Mesendoderm (in vitro differentiated cells): ENCODE data around the gene CARF.
"Not testable (repeated sequence)": the region's sequence is repeated elsewhere in the genome, so short reads cannot be mapped to it uniquely, and the experiment has no call there.

Experiments
- DNase-seq: peaks from one replicate; pipeline ENCODE4 v3.0.0; 2013
- H2AK5ac ChIP-seq: 2 replicates; pipeline ENCODE4 v1.6.1; 2013; ENCODE audit warnings: low read length, inconsistent platforms
- H2BK120ac ChIP-seq: 2 replicates; pipeline ENCODE4 v1.6.1; 2013; ENCODE audit warnings: low read depth, mild to moderate bottlenecking, low read length, moderate library complexity, mixed read lengths
- H2BK15ac ChIP-seq: replicated peaks from 2 replicates; pipeline ENCODE4 v1.6.1; 2013; ENCODE audit warnings: low read depth, mild to moderate bottlenecking, moderate library complexity
- H2BK5ac ChIP-seq: 2 replicates; pipeline ENCODE4 v1.6.1; 2013; ENCODE audit warnings: low read length, inconsistent platforms
- H3K18ac ChIP-seq: 2 replicates; pipeline ENCODE4 v1.6.1; 2013; ENCODE audit warnings: mild to moderate bottlenecking, low read length, mixed read lengths
- H3K23ac ChIP-seq: one replicate; pipeline ENCODE4 v1.6.1; 2013; ENCODE audit warnings: low read length
- H3K27ac ChIP-seq: 2 replicates; pipeline ENCODE4 v1.5.1; 2013; ENCODE audit warnings: low read depth, mild to moderate bottlenecking, inconsistent platforms, low read length, moderate library complexity
- H3K27me3 ChIP-seq: 2 replicates; pipeline ENCODE4 v1.6.1; 2013; ENCODE audit warnings: low read length, control low read depth, mild to moderate bottlenecking, inconsistent platforms; ENCODE audit not compliant: insufficient read depth, poor library complexity
- H3K36me3 ChIP-seq: 2 replicates; pipeline ENCODE4 v1.6.1; 2013; ENCODE audit warnings: low read length, inconsistent platforms; ENCODE audit not compliant: control insufficient read depth, insufficient read depth
- H3K4ac ChIP-seq: one replicate; pipeline ENCODE4 v1.6.1; 2013; ENCODE audit warnings: low read depth, mild to moderate bottlenecking, low read length, moderate library complexity
- H3K4me1 ChIP-seq: 2 replicates; pipeline ENCODE4 v1.6.1; 2013; ENCODE audit warnings: low read depth, low read length, inconsistent platforms; ENCODE audit not compliant: control insufficient read depth
- H3K4me2 ChIP-seq: 2 replicates; pipeline ENCODE4 v1.6.1; 2013; ENCODE audit warnings: low read length
- H3K4me3 ChIP-seq: 2 replicates; pipeline ENCODE4 v1.5.1; 2013; ENCODE audit warnings: mild to moderate bottlenecking, low read length
- H3K56ac ChIP-seq: one replicate; pipeline ENCODE4 v1.6.1; 2013; ENCODE audit warnings: low read length
- H3K79me1 ChIP-seq: 2 replicates; pipeline ENCODE4 v1.6.1; 2013; ENCODE audit warnings: low read length, inconsistent platforms
- H3K79me2 ChIP-seq: 2 replicates; pipeline ENCODE4 v1.6.1; 2013; ENCODE audit warnings: mild to moderate bottlenecking, low read length; ENCODE audit not compliant: control insufficient read depth, insufficient read depth
- H3K9ac ChIP-seq: 2 replicates; pipeline ENCODE4 v1.6.1; 2013; ENCODE audit warnings: low read length, inconsistent platforms
- H4K5ac ChIP-seq: one replicate; pipeline ENCODE4 v1.6.1; 2013; ENCODE audit warnings: low read length
- H4K8ac ChIP-seq: one replicate; pipeline ENCODE4 v1.6.1; 2013; ENCODE audit warnings: low read depth, mild to moderate bottlenecking, control low read depth, low read length, moderate library complexity
- WGBS: extraction: QIAGEN DNeasy Blood & Tissue Kit; methylation state at CpG from one replicate; pipeline ENCODE4 v1.1.7; 2013; ENCODE audit warnings: low lambda C conversion rate, missing lambda C conversion rate; ENCODE audit not compliant: insufficient coverage; ENCODE audit errors: extremely low coverage; 5-methylcytosine and 5-hydroxymethylcytosine counted together

Gene CARF

DNA sequence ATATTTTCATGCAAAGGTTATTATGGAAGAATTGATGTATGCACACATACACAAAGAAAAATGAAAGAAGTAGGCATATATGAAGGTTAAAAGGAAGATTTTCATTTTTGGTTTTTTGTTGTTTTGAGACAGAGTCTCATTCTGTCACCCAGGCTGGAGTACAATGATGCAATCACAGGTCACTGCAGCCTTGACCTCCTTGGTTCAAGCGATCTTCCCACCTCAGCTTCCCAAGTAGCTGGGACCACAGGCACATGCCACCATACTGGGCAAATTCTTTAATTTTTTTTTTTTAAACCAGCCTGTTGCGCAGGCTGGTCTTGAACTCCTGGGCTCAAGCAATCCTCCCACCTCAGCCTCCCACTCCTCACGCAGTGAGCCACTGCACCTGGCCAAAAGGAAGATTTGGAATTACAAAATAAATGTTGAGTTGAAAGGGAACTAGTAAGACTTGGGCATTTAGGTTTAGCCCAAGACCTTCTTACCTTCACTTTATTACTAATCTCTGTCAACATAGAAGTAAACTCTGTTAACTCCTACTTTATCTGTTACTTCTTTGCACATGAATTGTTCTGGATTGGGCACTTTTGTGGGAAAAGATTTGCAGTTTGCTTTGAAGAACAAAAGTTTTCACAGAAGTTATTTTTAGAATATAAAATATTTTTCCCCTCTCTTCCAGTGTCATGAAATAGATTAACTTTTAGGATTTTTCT lies 70.9 kb downstream of the CARF start:
- DNase-seq, result no peak
- no peak overlapping the region for H2BK15ac ChIP-seq
- no peak overlapping the region for H2AK5ac ChIP-seq
- H3K79me2 ChIP-seq, result no peaks in the 10 kb centered on the region
- H3K4me2 ChIP-seq, result no peak overlapping the region
- H3K79me1 ChIP-seq, result no peaks in the 10 kb centered on the region
- no peak overlapping the region for H3K9ac ChIP-seq
- H3K18ac ChIP-seq, result no peak overlapping the region
- no peak overlapping the region for H3K27ac ChIP-seq
- no peak overlapping the region for H3K56ac ChIP-seq
- no peak overlapping the region for H3K4me3 ChIP-seq
- no CpG with 5 or more reads among the region's 3 CpGs for WGBS
- H3K27me3 ChIP-seq, result no peaks in the 10 kb centered on the region
- no peak overlapping the region for H2BK5ac ChIP-seq
- no peak overlapping the region for H2BK120ac ChIP-seq
- no peak overlapping the region for H4K8ac ChIP-seq
- no peaks in the 10 kb centered on the region for H3K4me1 ChIP-seq
- no peak overlapping the region for H3K4ac ChIP-seq
- H4K5ac ChIP-seq, result no peak overlapping the region
- H3K36me3 ChIP-seq, result no peaks in the 10 kb centered on the region
- H3K23ac ChIP-seq, result no peak overlapping the region

DNA sequence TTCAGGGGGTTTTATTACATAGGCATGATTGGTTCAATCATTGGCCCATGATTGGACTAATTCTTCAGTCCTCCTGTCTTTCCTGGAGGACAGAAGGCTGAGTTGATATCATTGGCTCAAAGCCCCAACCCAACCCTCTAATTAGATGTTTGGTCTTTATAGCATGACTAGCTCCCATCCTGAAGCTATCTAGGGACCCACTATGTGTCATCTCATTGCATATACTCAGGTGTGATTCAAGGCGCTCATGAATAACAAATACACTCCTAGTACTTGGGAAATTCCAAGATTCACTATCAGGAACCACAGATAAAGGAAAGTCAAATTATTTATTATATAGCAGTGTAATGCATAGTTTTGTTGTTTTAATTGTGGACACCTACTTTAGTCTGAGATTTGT lies 77.7 kb downstream of the CARF start:
- no peaks in the 10 kb centered on the region for H3K4me1 ChIP-seq
- no peaks in the 10 kb centered on the region for H3K79me1 ChIP-seq
- no peak overlapping the region for H3K4me3 ChIP-seq
- H3K36me3 ChIP-seq, result no peaks in the 10 kb centered on the region
- no peak overlapping the region for H3K56ac ChIP-seq
- no peak overlapping the region for H3K4me2 ChIP-seq
- no peak overlapping the region for H2BK15ac ChIP-seq
- no peak overlapping the region for H2BK5ac ChIP-seq
- no peaks in the 10 kb centered on the region for H3K27me3 ChIP-seq
- no peak overlapping the region for H2AK5ac ChIP-seq
- no peak overlapping the region for H3K18ac ChIP-seq
- no peaks in the 10 kb centered on the region for H3K79me2 ChIP-seq
- no peak overlapping the region for H2BK120ac ChIP-seq
- H3K27ac ChIP-seq, result no peak overlapping the region
- H3K23ac ChIP-seq, result no peak overlapping the region
- no peak overlapping the region for H3K4ac ChIP-seq
- DNase-seq, result no peak
- no peak overlapping the region for H4K5ac ChIP-seq
- H3K9ac ChIP-seq, result no peak overlapping the region
- WGBS, result no CpG with 5 or more reads among the region's 1 CpG
- H4K8ac ChIP-seq, result no peak overlapping the region

DNA sequence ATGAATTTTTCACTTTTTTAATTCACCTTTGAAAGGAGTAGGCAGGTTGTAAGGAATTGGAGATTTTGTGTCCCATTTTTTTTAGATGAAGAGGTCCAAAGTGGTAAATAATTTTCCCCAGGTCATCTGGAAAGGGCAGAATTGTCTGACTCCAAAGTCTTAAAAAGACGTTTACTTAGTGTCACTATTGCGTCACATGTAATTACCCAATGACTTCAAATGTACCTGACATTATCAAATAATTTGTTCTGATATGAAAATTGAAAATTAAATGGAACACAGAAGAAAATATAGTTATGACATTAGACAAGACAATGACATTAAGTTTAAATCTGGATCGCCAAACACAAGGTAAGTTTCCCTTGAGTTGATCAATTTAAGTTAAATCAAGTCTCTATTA lies 78.4 kb downstream of the CARF start:
- no peaks in the 10 kb centered on the region for H3K79me1 ChIP-seq
- no peaks in the 10 kb centered on the region for H3K36me3 ChIP-seq
- H2AK5ac ChIP-seq, result no peak overlapping the region
- no peak overlapping the region for H3K56ac ChIP-seq
- no peak overlapping the region for H3K4me3 ChIP-seq
- H3K9ac ChIP-seq, result no peak overlapping the region
- H3K27ac ChIP-seq, result no peak overlapping the region
- no peak overlapping the region for H3K4ac ChIP-seq
- no peaks in the 10 kb centered on the region for H3K79me2 ChIP-seq
- no peak overlapping the region for H4K5ac ChIP-seq
- H3K23ac ChIP-seq, result no peak overlapping the region
- no peak overlapping the region for H2BK5ac ChIP-seq
- no peak for DNase-seq
- H3K4me1 ChIP-seq, result no peaks in the 10 kb centered on the region
- H3K27me3 ChIP-seq, result no peaks in the 10 kb centered on the region
- no CpG with 5 or more reads among the region's 3 CpGs for WGBS
- H2BK120ac ChIP-seq, result no peak overlapping the region
- H3K18ac ChIP-seq, result no peak overlapping the region
- H3K4me2 ChIP-seq, result no peak overlapping the region
- H2BK15ac ChIP-seq, result no peak overlapping the region
- H4K8ac ChIP-seq, result no peak overlapping the region

DNA sequence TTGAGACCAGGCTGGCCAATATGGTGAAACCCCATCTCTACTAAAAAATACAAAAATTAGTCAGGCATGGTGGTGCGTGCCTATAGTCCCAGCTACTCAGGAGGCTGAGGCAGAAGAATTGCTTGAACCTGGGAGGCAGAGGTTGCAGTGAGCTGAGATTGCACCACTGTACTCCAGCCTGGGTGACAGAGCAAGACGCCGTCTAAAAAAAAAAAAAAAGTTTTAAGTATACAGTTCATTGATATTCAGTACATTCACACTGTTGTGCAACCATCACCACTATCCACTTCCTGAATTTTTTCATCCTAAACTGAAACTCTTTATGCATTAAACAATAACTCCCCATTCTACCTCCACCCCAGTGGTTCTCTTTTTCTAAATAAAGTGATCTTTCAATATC lies 85.0 kb downstream of the CARF start:
- H2BK120ac ChIP-seq, H2AK5ac ChIP-seq, H4K5ac ChIP-seq, H3K4me3 ChIP-seq, H3K23ac ChIP-seq, H3K56ac ChIP-seq, H2BK5ac ChIP-seq, H3K79me2 ChIP-seq, H3K27ac ChIP-seq, H3K79me1 ChIP-seq, H3K27me3 ChIP-seq, H3K9ac ChIP-seq, H4K8ac ChIP-seq, H3K4ac ChIP-seq, H2BK15ac ChIP-seq, H3K4me1 ChIP-seq, DNase-seq, H3K4me2 ChIP-seq, H3K18ac ChIP-seq, H3K36me3 ChIP-seq: not testable (repeated sequence)
- no CpG with 5 or more reads among the region's 3 CpGs for WGBS

DNA sequence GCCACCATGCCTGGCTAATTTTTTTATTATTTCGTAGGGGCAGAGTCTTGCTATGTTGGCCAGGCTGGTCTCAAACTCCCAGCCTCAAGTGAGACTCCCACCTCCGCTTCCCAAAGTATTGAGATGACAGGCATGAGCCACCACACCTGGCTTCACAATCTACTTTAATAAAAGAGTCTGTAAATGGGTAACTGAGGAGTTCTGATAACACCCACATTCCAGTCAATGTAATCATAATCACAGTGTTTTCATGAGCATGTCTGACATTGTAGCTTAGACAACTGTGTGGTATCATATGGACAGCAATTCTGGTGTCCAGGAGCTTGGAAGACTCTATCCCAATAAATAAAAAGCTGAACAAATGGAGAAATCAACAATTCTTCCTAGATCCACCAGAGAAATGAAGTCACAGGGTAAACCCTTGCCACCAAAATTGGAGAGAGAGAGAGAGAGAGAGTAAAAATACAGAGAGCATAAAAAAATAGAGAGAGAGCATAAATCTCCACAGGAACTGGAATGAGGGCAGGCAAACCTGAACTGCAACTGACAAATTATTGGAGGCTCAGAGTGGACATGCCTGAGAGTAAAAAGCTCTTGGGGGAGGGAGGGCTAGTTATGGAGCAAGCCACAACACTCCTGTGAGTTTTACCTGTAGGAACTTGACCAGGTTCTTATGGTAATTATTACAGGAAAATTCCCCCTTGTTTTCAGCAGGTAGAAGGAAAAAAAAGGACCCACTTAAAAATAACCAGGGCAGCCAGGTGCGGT lies 90.2 kb downstream of the CARF start:
- Histone ChIP-seq H3K79me1 (no peaks in the 10 kb centered on the region), H2BK120ac (no peak overlapping the region), H4K8ac (no peak overlapping the region), H2BK15ac (no peak overlapping the region), H3K4ac (no peak overlapping the region), H3K9ac (no peak overlapping the region), H3K4me2 (no peak overlapping the region), H2AK5ac (no peak overlapping the region), H3K18ac (no peak overlapping the region), H3K4me1 (no peaks in the 10 kb centered on the region), H3K27ac (no peak overlapping the region), H2BK5ac (no peak overlapping the region), H3K27me3 (no peaks in the 10 kb centered on the region), H4K5ac (no peak overlapping the region), H3K79me2 (no peaks in the 10 kb centered on the region), H3K36me3 (no peaks in the 10 kb centered on the region), H3K4me3 (no peak overlapping the region), H3K23ac (no peak overlapping the region), H3K56ac (no peak overlapping the region)
- no CpG with 5 or more reads among the region's 3 CpGs for WGBS
- DNase-seq, result no peak
